Fibroblast of peridontal ligament (primary cell): ENCODE measurements around the gene LTA4H.
"Not testable (repeated sequence)": the region's sequence is repeated elsewhere in the genome, so short reads cannot be mapped to it uniquely, and the experiment has no call there.

Source experiments
- DNase-seq: peaks from one replicate; pipeline ENCODE4 v3.0.0-alpha.2; 2010; ENCODE audit errors: extremely low read depth

The LTA4H gene

GRCh38 chr12:96035283-96036236, at the start of gene LTA4H:
Gene LTA4H (minus strand): TSS chr12:96035587. CDS start chr12:96035519, 68 bp downstream.
- DNase-seq, result peak; percentile 99

- DNase-seq, result peak; percentile 45
Measured at GRCh38 chr12:96084624-96085023, 49.2 kb upstream of the LTA4H start.

GRCh38 chr12:96083020-96083719, 47.8 kb upstream of the LTA4H start:
- no peak for DNase-seq

GRCh38 chr12:96081596-96081995, 46.2 kb upstream of the LTA4H start:
- DNase-seq, result no peak

- DNase-seq, result no peak
Measured at GRCh38 chr12:96078231-96079135, 43.1 kb upstream of the LTA4H start.

- no peak for DNase-seq
Measured at GRCh38 chr12:96077081-96077480, 41.7 kb upstream of the LTA4H start.

- no peak for DNase-seq
Measured at GRCh38 chr12:96075560-96075959, 40.2 kb upstream of the LTA4H start.

GRCh38 chr12:96073346-96074330, 38.3 kb upstream of the LTA4H start:
- no peak for DNase-seq

GRCh38 chr12:96070670-96071279, 35.4 kb upstream of the LTA4H start:
- no peak for DNase-seq

- DNase-seq, result no peak
Measured at GRCh38 chr12:96069511-96070231, 34.3 kb upstream of the LTA4H start.

GRCh38 chr12:96068636-96069035, 33.2 kb upstream of the LTA4H start:
- DNase-seq, result no peak

GRCh38 chr12:96068111-96068510, 32.7 kb upstream of the LTA4H start:
- no peak for DNase-seq

- DNase-seq, result not testable (repeated sequence)
Measured at GRCh38 chr12:96065776-96066175, 30.4 kb upstream of the LTA4H start.

GRCh38 chr12:96064966-96065365, 29.6 kb upstream of the LTA4H start:
- DNase-seq, result no peak

- DNase-seq, result no peak
Measured at GRCh38 chr12:96064271-96064670, 28.9 kb upstream of the LTA4H start.

- DNase-seq, result peak; percentile 53
Measured at GRCh38 chr12:96063046-96063445, 27.7 kb upstream of the LTA4H start.

- DNase-seq, result peak; percentile 94
Measured at GRCh38 chr12:96061864-96062453, 26.6 kb upstream of the LTA4H start.

- DNase-seq, result no peak
Measured at GRCh38 chr12:96061323-96061722, 25.9 kb upstream of the LTA4H start.

GRCh38 chr12:96060041-96060440, 24.7 kb upstream of the LTA4H start:
- DNase-seq, result no peak
